ENCODE results near the gene YPEL4. TPM values are rescaled to one million over a fixed set of nuclear protein-coding genes. Genes with fewer than 3 reads are reported as not detected.

YPEL4 gene
- total RNA-seq, 1 experiment from 2014 or later: 3.3 TPM

Other genes with a start within 250 kb of the YPEL4 start
- gene SLC43A3, start 222.8 kb downstream of the YPEL4 start, total RNA-seq (2014; rRNA removed; shearing (Covaris generic)): 20.4 and 21.3 TPM in 2 replicates
- gene RTN4RL2, start 189.4 kb downstream of the YPEL4 start, total RNA-seq (2014; rRNA removed; shearing (Covaris generic)): 0.64 and 0.89 TPM in 2 replicates
- 3.5 and 6.0 TPM in 2 replicates for gene SLC43A1, start 134.2 kb downstream of the YPEL4 start, total RNA-seq (2014; rRNA removed; shearing (Covaris generic))
- 111 and 118 TPM in 2 replicates for gene TIMM10, start 119.2 kb downstream of the YPEL4 start, total RNA-seq (2014; rRNA removed; shearing (Covaris generic))
- gene SMTNL1, start 112.3 kb downstream of the YPEL4 start, total RNA-seq (2014; rRNA removed; shearing (Covaris generic)): not detected in 2 replicates
- 103 and 149 TPM in 2 replicates for gene UBE2L6, start 82.2 kb downstream of the YPEL4 start, total RNA-seq (2014; rRNA removed; shearing (Covaris generic))
- gene SERPING1, start 52.2 kb downstream of the YPEL4 start, total RNA-seq (2014; rRNA removed; shearing (Covaris generic)): 1.2 and 8.3 TPM in 2 replicates
- 24.4 and 27.5 TPM in 2 replicates for gene CLP1, start 7.8 kb upstream of the YPEL4 start, total RNA-seq (2014; rRNA removed; shearing (Covaris generic))
- 23.5 and 32.4 TPM in 2 replicates for gene ZDHHC5, start 18.2 kb upstream of the YPEL4 start, total RNA-seq (2014; rRNA removed; shearing (Covaris generic))
- gene MED19, start 62.3 kb upstream of the YPEL4 start, total RNA-seq (2014; rRNA removed; shearing (Covaris generic)): 25.3 and 29.7 TPM in 2 replicates
- 128 and 142 TPM in 2 replicates for gene TMX2, start 62.7 kb upstream of the YPEL4 start, total RNA-seq (2014; rRNA removed; shearing (Covaris generic))
- 218 and 298 TPM in 2 replicates for gene SELENOH, start 91.6 kb upstream of the YPEL4 start, total RNA-seq (2014; rRNA removed; shearing (Covaris generic))
- not detected in 2 replicates for gene BTBD18, start 101.9 kb upstream of the YPEL4 start, total RNA-seq (2014; rRNA removed; shearing (Covaris generic))
- 50.0 and 56.3 TPM in 2 replicates for gene CTNND1, start 111.9 kb upstream of the YPEL4 start, total RNA-seq (2014; rRNA removed; shearing (Covaris generic))